Measurements from ENCODE around the gene CHST6. TPM values are rescaled to one million over a fixed set of nuclear protein-coding genes. Genes with fewer than 3 reads are reported as not detected.

CHST6 gene
- total and polyA plus RNA-seq, 2 donors (not counting 3 experiments of a cell fraction or from before 2014, with no cell fraction given) = 0.26 to 0.60 TPM

DNA sequence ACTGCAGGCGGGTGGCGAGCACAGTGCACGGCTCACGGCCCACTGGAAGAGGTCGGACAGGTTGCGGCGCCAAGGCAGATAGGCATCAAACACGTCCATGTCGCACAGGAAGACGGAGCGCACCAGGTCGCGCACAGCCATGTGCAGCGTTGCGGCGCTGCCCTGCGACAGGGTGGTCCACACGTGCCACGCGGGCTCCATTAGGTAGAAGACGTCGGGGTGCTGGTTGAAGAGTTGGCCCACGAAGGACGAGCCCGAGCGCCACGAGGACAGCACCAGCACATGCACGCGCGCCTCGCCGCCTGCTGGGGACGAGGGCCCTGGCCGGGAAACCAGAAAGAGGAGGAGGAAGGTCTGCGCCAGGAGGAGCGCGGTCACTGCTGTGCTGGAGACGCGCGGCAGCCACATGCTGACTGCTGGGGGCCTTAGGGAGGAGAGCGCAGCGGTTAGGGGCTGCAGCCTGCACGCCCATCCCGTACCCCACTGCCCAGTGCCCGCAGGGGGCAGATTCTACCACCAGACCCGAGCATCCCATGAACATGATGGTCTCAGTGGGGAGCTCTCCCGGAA is 15.7 kb downstream of the CHST6 start:
- no peaks in the 10 kb centered on the region for H3K36me3 ChIP-seq (ENCODE audit: control insufficient read depth in 2 of 2, extremely low read depth in 1 of 2, insufficient read depth in 2 of 2, low read length in 2 of 2)
- no peaks in the 10 kb centered on the region for H3K9me3 ChIP-seq (replicated peaks; ENCODE audit: control insufficient read depth, insufficient read depth, low read length)
- H3K9ac ChIP-seq (replicated peaks; ENCODE audit: extremely low read depth, insufficient read depth, low read length) = no peak overlapping the region
- no TSS peak for BruUV-seq (replicated peaks)
- no peaks in the 10 kb centered on the region for H3K79me2 ChIP-seq (ENCODE audit: control insufficient read depth, insufficient read depth, low read length)
- H3K4me3 ChIP-seq (replicated peaks in 1 of 3; ENCODE audit: insufficient read depth in 1 of 3, low read depth in 1 of 3, low read length in 3 of 3) = no peak overlapping the region
- dilution Hi-C loops (cut with MboI; ENCODE audit: extremely low pct_ligation_motif_present, low sequenced_read_pairs) = no loop called here
- FAIRE-seq (no peak), DNase-seq (ENCODE audit: low read depth, low spot score) (no peak)
- ChIA-PET CTCF (interaction anchor here (0.8 kb wide), 1 partner anchor 38 kb away, joined by 3 read pairs; no protein-coding TSS in a partner anchor), POLR2A (no interaction called here)
- no peaks in the 10 kb centered on the region for H3K4me1 ChIP-seq (ENCODE audit: control insufficient read depth, extremely low read depth, insufficient read depth, low read length)
- intact Hi-C loops (cut with micrococcal nuclease) = no loop called here
- TF ChIP-seq POLR2A (IDR thresholded peaks at IDR 0.05; ENCODE audit: low read depth, low read length) (no peak), EZH2 (IDR thresholded peaks at IDR 0.05; ENCODE audit: borderline replicate concordance, low read depth, low read length, severe bottlenecking) (no peak), MYC (IDR thresholded peaks at IDR 0.05; ENCODE audit: low read depth, low read length) (no peak)
- TF ChIP-seq, protein P1, sequence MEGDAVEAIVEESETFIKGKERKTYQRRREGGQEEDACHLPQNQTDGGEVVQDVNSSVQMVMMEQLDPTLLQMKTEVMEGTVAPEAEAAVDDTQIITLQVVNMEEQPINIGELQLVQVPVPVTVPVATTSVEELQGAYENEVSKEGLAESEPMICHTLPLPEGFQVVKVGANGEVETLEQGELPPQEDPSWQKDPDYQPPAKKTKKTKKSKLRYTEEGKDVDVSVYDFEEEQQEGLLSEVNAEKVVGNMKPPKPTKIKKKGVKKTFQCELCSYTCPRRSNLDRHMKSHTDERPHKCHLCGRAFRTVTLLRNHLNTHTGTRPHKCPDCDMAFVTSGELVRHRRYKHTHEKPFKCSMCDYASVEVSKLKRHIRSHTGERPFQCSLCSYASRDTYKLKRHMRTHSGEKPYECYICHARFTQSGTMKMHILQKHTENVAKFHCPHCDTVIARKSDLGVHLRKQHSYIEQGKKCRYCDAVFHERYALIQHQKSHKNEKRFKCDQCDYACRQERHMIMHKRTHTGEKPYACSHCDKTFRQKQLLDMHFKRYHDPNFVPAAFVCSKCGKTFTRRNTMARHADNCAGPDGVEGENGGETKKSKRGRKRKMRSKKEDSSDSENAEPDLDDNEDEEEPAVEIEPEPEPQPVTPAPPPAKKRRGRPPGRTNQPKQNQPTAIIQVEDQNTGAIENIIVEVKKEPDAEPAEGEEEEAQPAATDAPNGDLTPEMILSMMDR (IDR thresholded peaks at IDR 0.05; ENCODE audit: extremely low read depth in 1 of 2, insufficient read depth in 1 of 2, low read depth in 1 of 2, low read length in 2 of 2) = no peak
- no peaks in the 10 kb centered on the region for H3K9me1 ChIP-seq (replicated peaks; ENCODE audit: control insufficient read depth, extremely low read depth, insufficient read depth, low read length)
- H3K27ac ChIP-seq (ENCODE audit: insufficient read depth, low read depth, low read length) = no peak overlapping the region
- no peaks in the 10 kb centered on the region for H3K27me3 ChIP-seq (ENCODE audit: control insufficient read depth in 2 of 2, insufficient read depth in 2 of 2, low read length in 2 of 2)
- H2AFZ ChIP-seq (ENCODE audit: low read depth, low read length) = no peak overlapping the region
- H4K20me1 ChIP-seq (replicated peaks; ENCODE audit: control insufficient read depth, extremely low read depth, insufficient read depth, low read length) = no peaks in the 10 kb centered on the region
- H3K4me2 ChIP-seq (ENCODE audit: insufficient read depth, low read length) = no peak overlapping the region

DNA sequence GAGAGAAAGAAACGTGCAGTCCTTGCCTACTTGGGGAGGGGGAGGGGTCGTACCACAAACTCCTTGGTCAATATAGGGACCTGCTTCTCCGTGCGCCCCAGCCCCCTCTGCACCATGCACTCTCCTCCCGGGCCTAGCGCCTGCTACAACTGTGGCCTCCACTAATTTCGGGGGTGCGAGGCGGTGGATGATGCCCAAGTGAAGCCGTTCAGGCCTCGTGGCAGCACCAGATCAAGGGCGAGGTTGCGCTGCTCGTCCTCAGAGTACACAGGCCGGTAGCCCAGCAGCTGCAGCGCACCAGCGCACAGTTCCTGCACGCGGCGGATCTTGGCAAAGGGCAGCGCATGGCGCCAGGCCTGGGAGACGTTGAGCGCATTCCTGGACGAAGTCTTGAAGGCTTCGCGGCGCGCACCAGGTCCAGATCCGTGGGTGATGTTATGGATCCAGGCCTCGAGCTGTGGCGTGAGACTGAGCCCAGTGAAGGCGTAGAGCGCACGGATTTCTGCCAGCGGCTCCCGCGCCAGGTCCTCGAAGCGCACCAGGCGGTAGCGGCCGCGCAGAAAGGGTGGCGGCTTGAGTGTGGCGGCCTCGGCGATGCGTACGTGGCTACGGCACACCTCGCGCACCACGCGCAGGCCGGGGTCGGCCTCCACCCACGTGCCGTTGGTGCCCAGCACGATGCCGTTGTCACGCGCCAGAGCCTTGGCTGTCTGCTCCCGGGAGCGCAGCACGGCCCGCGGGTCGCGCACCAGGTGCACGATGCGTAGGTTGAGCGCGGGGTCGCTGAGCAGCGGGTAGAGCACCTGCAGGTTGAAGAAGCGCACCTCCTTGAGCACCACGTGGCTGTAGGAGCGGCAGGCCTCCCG is 16.5 kb downstream of the CHST6 start:
- no peak overlapping the region for H3K4me3 ChIP-seq (replicated peaks in 1 of 3; ENCODE audit: insufficient read depth in 1 of 3, low read depth in 1 of 3, low read length in 3 of 3)
- no peak overlapping the region for H3K27ac ChIP-seq (ENCODE audit: insufficient read depth, low read depth, low read length)
- no peak for FAIRE-seq
- TF ChIP-seq MYC (IDR thresholded peaks at IDR 0.05; ENCODE audit: low read depth, low read length) (no peak), FOS (IDR thresholded peaks at IDR 0.05; ENCODE audit: borderline replicate concordance, insufficient read depth, low read length) (no peak), POLR2AphosphoS5 (IDR thresholded peaks at IDR 0.05; ENCODE audit: insufficient read depth, low read depth, low read length) (no peak), POLR2A (IDR thresholded peaks at IDR 0.05; ENCODE audit: low read depth, low read length) (no peak), JUN (IDR thresholded peaks at IDR 0.05; ENCODE audit: borderline replicate concordance, insufficient read depth, insufficient read length, low read depth) (no peak), GATA2 (IDR thresholded peaks at IDR 0.05; ENCODE audit: insufficient read depth, insufficient read length, low read depth, low read length) (no peak), EZH2 (IDR thresholded peaks at IDR 0.05; ENCODE audit: borderline replicate concordance, low read depth, low read length, severe bottlenecking) (no peak)
- TF ChIP-seq, protein P1 (IDR thresholded peaks at IDR 0.05; ENCODE audit: extremely low read depth in 1 of 2, insufficient read depth in 1 of 2, low read depth in 1 of 2, low read length in 2 of 2) = no peak
- TF ChIP-seq, protein P2, sequence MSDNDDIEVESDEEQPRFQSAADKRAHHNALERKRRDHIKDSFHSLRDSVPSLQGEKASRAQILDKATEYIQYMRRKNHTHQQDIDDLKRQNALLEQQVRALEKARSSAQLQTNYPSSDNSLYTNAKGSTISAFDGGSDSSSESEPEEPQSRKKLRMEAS (IDR thresholded peaks at IDR 0.05; ENCODE audit: insufficient read depth, insufficient read length) = no peak
- BruUV-seq (replicated peaks) = no TSS peak
- no peak for DNase-seq (ENCODE audit: low read depth, low spot score)
- no peaks in the 10 kb centered on the region for H3K36me3 ChIP-seq (ENCODE audit: control insufficient read depth in 2 of 2, extremely low read depth in 1 of 2, insufficient read depth in 2 of 2, low read length in 2 of 2)
- dilution Hi-C loops (cut with MboI; ENCODE audit: extremely low pct_ligation_motif_present, low sequenced_read_pairs) = no loop called here
- no peaks in the 10 kb centered on the region for H3K9me1 ChIP-seq (replicated peaks; ENCODE audit: control insufficient read depth, extremely low read depth, insufficient read depth, low read length)
- H3K9me3 ChIP-seq (replicated peaks; ENCODE audit: control insufficient read depth, insufficient read depth, low read length) = no peaks in the 10 kb centered on the region
- H3K4me1 ChIP-seq (ENCODE audit: control insufficient read depth, extremely low read depth, insufficient read depth, low read length) = no peaks in the 10 kb centered on the region
- CTCF ChIA-PET = no interaction called here
- POLR2A ChIA-PET = no interaction called here
- no peak overlapping the region for H3K4me2 ChIP-seq (ENCODE audit: insufficient read depth, low read length)
- H2AFZ ChIP-seq (ENCODE audit: low read depth, low read length) = no peak overlapping the region
- no peaks in the 10 kb centered on the region for H4K20me1 ChIP-seq (replicated peaks; ENCODE audit: control insufficient read depth, extremely low read depth, insufficient read depth, low read length)
- no peaks in the 10 kb centered on the region for H3K79me2 ChIP-seq (ENCODE audit: control insufficient read depth, insufficient read depth, low read length)
- intact Hi-C loops (cut with micrococcal nuclease) = no loop called here
- no peak overlapping the region for H3K9ac ChIP-seq (replicated peaks; ENCODE audit: extremely low read depth, insufficient read depth, low read length)
- H3K27me3 ChIP-seq (ENCODE audit: control insufficient read depth in 2 of 2, insufficient read depth in 2 of 2, low read length in 2 of 2) = no peaks in the 10 kb centered on the region
